H9 (cell line): ENCODE results near the gene DPF3. TPM values are rescaled to one million over a fixed set of nuclear protein-coding genes. Genes with fewer than 3 reads are reported as not detected.

Source experiments
- DNase-seq: peaks from one replicate; pipeline ENCODE4 v3.0.0-alpha.2; 2017
- H2AFZ ChIP-seq: one replicate; pipeline ENCODE4 v1.6.1; 2013; ENCODE audit warnings: mild to moderate bottlenecking, low read length, control low read depth, moderate library complexity
- H2AK5ac ChIP-seq: 2 replicates; pipeline ENCODE4 v1.6.1; 2013; ENCODE audit warnings: low read length, control low read depth, mixed read lengths; ENCODE audit not compliant: insufficient read length
- H2BK120ac ChIP-seq: one replicate; pipeline ENCODE4 v1.6.1; 2013; ENCODE audit warnings: low read depth, mild to moderate bottlenecking, low read length, control low read depth, inconsistent platforms; ENCODE audit not compliant: poor library complexity, severe bottlenecking
- H2BK12ac ChIP-seq: 2 replicates; pipeline ENCODE4 v1.6.1; 2013; ENCODE audit warnings: low read length, control low read depth, mixed read lengths, low read depth; ENCODE audit not compliant: insufficient read length
- H2BK15ac ChIP-seq: 2 replicates; pipeline ENCODE4 v1.6.1; 2013; ENCODE audit warnings: low read depth, low read length, control low read depth
- H2BK20ac ChIP-seq: one replicate; pipeline ENCODE4 v1.6.1; 2013; ENCODE audit warnings: low read depth, mild to moderate bottlenecking, low read length, control low read depth, inconsistent platforms; ENCODE audit not compliant: poor library complexity, severe bottlenecking
- H2BK5ac ChIP-seq: 2 replicates; pipeline ENCODE4 v1.6.1; 2013; ENCODE audit warnings: low read length, control low read depth, mixed read lengths; ENCODE audit not compliant: insufficient read length
- H3K14ac ChIP-seq: 2 replicates; pipeline ENCODE4 v1.6.1; 2013; ENCODE audit warnings: low read length, control low read depth; ENCODE audit not compliant: insufficient read depth
- H3K18ac ChIP-seq: 2 replicates; pipeline ENCODE4 v1.6.1; 2013; ENCODE audit warnings: low read depth, mild to moderate bottlenecking, mixed read lengths, low read length, control low read depth; ENCODE audit not compliant: insufficient read length
- H3K23ac ChIP-seq: 2 replicates; pipeline ENCODE4 v1.6.1; 2013; ENCODE audit warnings: low read length, control low read depth, mixed read lengths, low read depth; ENCODE audit not compliant: insufficient read length
- H3K23me2 ChIP-seq: 2 replicates; pipeline ENCODE4 v1.6.1; 2013; ENCODE audit warnings: low read depth, mild to moderate bottlenecking, mixed read lengths, low read length, control low read depth; ENCODE audit not compliant: insufficient read length, poor library complexity, severe bottlenecking
- H3K27ac ChIP-seq: 2 replicates; pipeline ENCODE4 v1.5.1; 2013; ENCODE audit warnings: low read length, control low read depth, mixed read lengths, low read depth; ENCODE audit not compliant: insufficient read length
- H3K27me3 ChIP-seq: 2 replicates; pipeline ENCODE4 v1.6.1; 2013; ENCODE audit warnings: low read length, control low read depth, inconsistent platforms; ENCODE audit not compliant: insufficient read depth
- H3K4ac ChIP-seq: 2 replicates; pipeline ENCODE4 v1.6.1; 2013; ENCODE audit warnings: low read depth, mild to moderate bottlenecking, control low read depth, inconsistent platforms, low read length, moderate library complexity
- H3K4me1 ChIP-seq: 2 replicates; pipeline ENCODE4 v1.6.1; 2013; ENCODE audit warnings: low read length, control low read depth, inconsistent platforms; ENCODE audit not compliant: insufficient read depth
- H3K4me2 ChIP-seq: 2 replicates; pipeline ENCODE4 v1.6.1; 2013; ENCODE audit warnings: low read length, control low read depth, mixed read lengths; ENCODE audit not compliant: insufficient read length, insufficient read depth
- H3K56ac ChIP-seq: 2 replicates; pipeline ENCODE4 v1.6.1; 2013; ENCODE audit warnings: low read depth, mild to moderate bottlenecking, mixed read lengths, low read length, control low read depth; ENCODE audit not compliant: insufficient read length
- H3K79me1 ChIP-seq: 2 replicates; pipeline ENCODE4 v1.6.1; 2013; ENCODE audit warnings: low read depth, mild to moderate bottlenecking, moderate library complexity, low read length, control low read depth, inconsistent platforms; ENCODE audit not compliant: insufficient read depth, poor library complexity, severe bottlenecking
- H3K79me2 ChIP-seq: 2 replicates; pipeline ENCODE4 v1.6.1; 2013; ENCODE audit warnings: low read length, control low read depth, inconsistent platforms; ENCODE audit not compliant: insufficient read depth
- H3K9ac ChIP-seq: 2 replicates; pipeline ENCODE4 v1.6.1; 2013; ENCODE audit warnings: low read length, control low read depth, mixed read lengths; ENCODE audit not compliant: insufficient read length; ENCODE audit errors: extremely low read depth
- H3K9me3 ChIP-seq: one replicate; pipeline ENCODE4 v1.6.1; 2013; ENCODE audit warnings: low read depth, low read length, inconsistent platforms; ENCODE audit not compliant: control insufficient read depth
- H3T11ph ChIP-seq: one replicate; pipeline ENCODE4 v1.6.1; 2013; ENCODE audit warnings: mild to moderate bottlenecking, low read length, control low read depth, inconsistent platforms
- H4K20me1 ChIP-seq: one replicate; pipeline ENCODE4 v1.6.1; 2013; ENCODE audit not compliant: control insufficient read depth, insufficient read length, insufficient read depth
- H4K5ac ChIP-seq: 2 replicates; pipeline ENCODE4 v1.6.1; 2013; ENCODE audit warnings: low read depth, mild to moderate bottlenecking, mixed read lengths, low read length, control low read depth; ENCODE audit not compliant: insufficient read length
- H4K8ac ChIP-seq: replicated peaks from 2 replicates; pipeline ENCODE4 v1.6.1; 2013; ENCODE audit warnings: low read length, control low read depth, mixed read lengths, low read depth; ENCODE audit not compliant: insufficient read length
- H4K91ac ChIP-seq: 2 replicates; pipeline ENCODE4 v1.6.1; 2013; ENCODE audit warnings: low read depth, mild to moderate bottlenecking, moderate library complexity, mixed read lengths, low read length, control low read depth; ENCODE audit not compliant: insufficient read length
- H3K27ac Mint-ChIP-seq, 3 experiments: 2 replicates in 2 of 3; 3 replicates in 1 of 3; pipeline ENCODE4 v1.8.0; 2020 to 2021; ENCODE audit warnings: mixed read lengths in 3 of 3, mild to moderate bottlenecking in 1 of 3, moderate library complexity in 1 of 3
- H3K27me3 Mint-ChIP-seq: 2 replicates; pipeline ENCODE4 v1.8.0; 2021; ENCODE audit warnings: low read depth, mild to moderate bottlenecking, moderate library complexity, mixed read lengths
- H3K36me3 Mint-ChIP-seq, 3 experiments: 2 replicates in 2 of 3; 3 replicates in 1 of 3; pipeline ENCODE4 v1.8.0; 2020 to 2021; ENCODE audit warnings: low read depth in 3 of 3, mixed read lengths in 3 of 3; ENCODE audit not compliant: insufficient read depth in 1 of 3
- H3K4me1 Mint-ChIP-seq, 2 experiments: 2 replicates each; pipeline ENCODE4 v1.8.0; 2020; ENCODE audit warnings: mixed read lengths in 2 of 2
- H3K4me3 Mint-ChIP-seq, 2 experiments: 2 replicates in 1 of 2; 3 replicates in 1 of 2; pipeline ENCODE4 v1.8.0; 2020 to 2021; ENCODE audit warnings: mild to moderate bottlenecking in 2 of 2, mixed read lengths in 2 of 2, moderate library complexity in 1 of 2
- H3K9me3 Mint-ChIP-seq, 2 experiments: 2 replicates in 1 of 2; 3 replicates in 1 of 2; pipeline ENCODE4 v1.8.0; 2020; ENCODE audit warnings: mild to moderate bottlenecking in 2 of 2, mixed read lengths in 2 of 2, moderate library complexity in 1 of 2
- WGBS: extraction: QIAGEN DNeasy Blood & Tissue Kit; methylation state at CpG from one replicate; pipeline ENCODE4 v1.1.7; 2013; ENCODE audit warnings: missing lambda C conversion rate, low lambda C conversion rate, mixed read lengths; ENCODE audit not compliant: insufficient read length; ENCODE audit errors: extremely low coverage; 5-methylcytosine and 5-hydroxymethylcytosine counted together
- total RNA-seq: library from RNA; stranded (reverse); gene quantifications from 2 replicates; pipeline ENCODE4 v1.2.1, GENCODE V29; 2021
- TF ChIP-seq, protein P1 (sequence below): fragments of 200-600 bp; sonication (generic); conservative IDR thresholded peaks from 3 replicates; pipeline ENCODE4 v1.8.0; 2021; ENCODE audit warnings: antibody characterized with exemption, mild to moderate bottlenecking

DPF3 gene
- total RNA-seq, 1 experiment from 2014 or later, result not detected

DNA sequence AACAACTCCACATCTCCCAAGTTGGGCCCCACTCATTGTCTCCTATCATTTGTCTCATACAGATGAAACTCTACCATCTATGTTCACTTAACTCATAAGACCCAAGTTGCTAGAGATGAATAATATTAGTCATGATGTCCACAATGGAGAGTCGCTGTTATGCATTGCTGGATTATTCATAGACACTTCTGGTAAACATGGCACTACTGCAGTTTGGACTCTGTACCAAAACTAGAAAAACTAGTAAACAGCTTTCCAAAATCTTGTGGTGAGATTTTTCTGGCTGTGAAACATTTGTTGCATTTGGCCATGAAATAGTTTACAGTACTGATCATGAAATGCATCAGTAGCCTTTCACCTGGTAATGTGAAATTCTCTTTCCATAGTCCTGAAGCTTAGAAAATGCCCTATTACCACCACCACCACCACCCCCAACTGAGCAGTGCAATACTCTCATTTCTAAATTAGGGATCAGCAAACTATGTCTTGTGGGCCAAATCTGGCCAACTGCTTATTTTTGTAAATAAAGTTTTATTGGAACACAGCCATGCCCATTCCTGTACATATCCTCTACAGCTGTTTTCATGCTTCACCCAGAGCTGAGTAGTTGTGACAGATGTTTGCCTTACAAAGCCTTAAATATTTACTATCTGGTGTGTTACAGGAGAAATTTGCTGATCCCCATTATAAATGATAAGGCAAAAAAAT, 236.5 kb downstream of the DPF3 start:
- Mint-ChIP-seq H3K4me3 (no peak overlapping the region), H3K9me3 (no peaks in the 10 kb centered on the region), H3K4me1 (no peaks in the 10 kb centered on the region), H3K27ac (no peak overlapping the region), H3K36me3 (no peaks in the 10 kb centered on the region), H3K27me3 (no peaks in the 10 kb centered on the region; the same call in 1 of the 2 replicates)
- no peak overlapping the region for H2AFZ ChIP-seq
- no peak overlapping the region for H3K14ac ChIP-seq
- WGBS, result no CpG with 5 or more reads among the region's 1 CpG
- H3K4me2 ChIP-seq, result no peak overlapping the region
- no peak overlapping the region for H3K9ac ChIP-seq
- no peak overlapping the region for H2BK5ac ChIP-seq
- DNase-seq, result no peak
- no peaks in the 10 kb centered on the region for H3K9me3 ChIP-seq
- H3K23ac ChIP-seq, result no peak overlapping the region
- H2BK120ac ChIP-seq, result no peak overlapping the region
- no peak overlapping the region for H3K27ac ChIP-seq
- no peak overlapping the region for H3K18ac ChIP-seq
- no peaks in the 10 kb centered on the region for H3K27me3 ChIP-seq
- H3K23me2 ChIP-seq, result no peaks in the 10 kb centered on the region
- H3K4ac ChIP-seq, result no peak overlapping the region
- no peak overlapping the region for H4K5ac ChIP-seq
- no peak overlapping the region for H2BK12ac ChIP-seq
- H4K20me1 ChIP-seq, result no peaks in the 10 kb centered on the region
- H3K4me1 ChIP-seq, result no peaks in the 10 kb centered on the region
- no peaks in the 10 kb centered on the region; the same call in 1 of the 2 replicates for H3K79me2 ChIP-seq
- no peak overlapping the region for H3T11ph ChIP-seq
- TF ChIP-seq, protein P1, sequence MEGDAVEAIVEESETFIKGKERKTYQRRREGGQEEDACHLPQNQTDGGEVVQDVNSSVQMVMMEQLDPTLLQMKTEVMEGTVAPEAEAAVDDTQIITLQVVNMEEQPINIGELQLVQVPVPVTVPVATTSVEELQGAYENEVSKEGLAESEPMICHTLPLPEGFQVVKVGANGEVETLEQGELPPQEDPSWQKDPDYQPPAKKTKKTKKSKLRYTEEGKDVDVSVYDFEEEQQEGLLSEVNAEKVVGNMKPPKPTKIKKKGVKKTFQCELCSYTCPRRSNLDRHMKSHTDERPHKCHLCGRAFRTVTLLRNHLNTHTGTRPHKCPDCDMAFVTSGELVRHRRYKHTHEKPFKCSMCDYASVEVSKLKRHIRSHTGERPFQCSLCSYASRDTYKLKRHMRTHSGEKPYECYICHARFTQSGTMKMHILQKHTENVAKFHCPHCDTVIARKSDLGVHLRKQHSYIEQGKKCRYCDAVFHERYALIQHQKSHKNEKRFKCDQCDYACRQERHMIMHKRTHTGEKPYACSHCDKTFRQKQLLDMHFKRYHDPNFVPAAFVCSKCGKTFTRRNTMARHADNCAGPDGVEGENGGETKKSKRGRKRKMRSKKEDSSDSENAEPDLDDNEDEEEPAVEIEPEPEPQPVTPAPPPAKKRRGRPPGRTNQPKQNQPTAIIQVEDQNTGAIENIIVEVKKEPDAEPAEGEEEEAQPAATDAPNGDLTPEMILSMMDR, result no peak
- H2AK5ac ChIP-seq, result no peak overlapping the region
- no peak overlapping the region for H4K91ac ChIP-seq
- no peak overlapping the region for H4K8ac ChIP-seq
- no peak overlapping the region for H2BK20ac ChIP-seq
- H2BK15ac ChIP-seq, result no peak overlapping the region
- no peak overlapping the region for H3K56ac ChIP-seq
- H3K79me1 ChIP-seq, result no peaks in the 10 kb centered on the region
